Kidney capillary endothelial cell (primary cell): ENCODE results near the gene SV2A.
"Not testable (repeated sequence)": the region's sequence is repeated elsewhere in the genome, so short reads cannot be mapped to it uniquely, and the experiment has no call there.

ENCODE experiments used
- DNase-seq: peaks from one replicate; pipeline ENCODE4 v3.0.0-alpha.2; 2018; ENCODE audit warnings: low spot score

SV2A gene, protein sequence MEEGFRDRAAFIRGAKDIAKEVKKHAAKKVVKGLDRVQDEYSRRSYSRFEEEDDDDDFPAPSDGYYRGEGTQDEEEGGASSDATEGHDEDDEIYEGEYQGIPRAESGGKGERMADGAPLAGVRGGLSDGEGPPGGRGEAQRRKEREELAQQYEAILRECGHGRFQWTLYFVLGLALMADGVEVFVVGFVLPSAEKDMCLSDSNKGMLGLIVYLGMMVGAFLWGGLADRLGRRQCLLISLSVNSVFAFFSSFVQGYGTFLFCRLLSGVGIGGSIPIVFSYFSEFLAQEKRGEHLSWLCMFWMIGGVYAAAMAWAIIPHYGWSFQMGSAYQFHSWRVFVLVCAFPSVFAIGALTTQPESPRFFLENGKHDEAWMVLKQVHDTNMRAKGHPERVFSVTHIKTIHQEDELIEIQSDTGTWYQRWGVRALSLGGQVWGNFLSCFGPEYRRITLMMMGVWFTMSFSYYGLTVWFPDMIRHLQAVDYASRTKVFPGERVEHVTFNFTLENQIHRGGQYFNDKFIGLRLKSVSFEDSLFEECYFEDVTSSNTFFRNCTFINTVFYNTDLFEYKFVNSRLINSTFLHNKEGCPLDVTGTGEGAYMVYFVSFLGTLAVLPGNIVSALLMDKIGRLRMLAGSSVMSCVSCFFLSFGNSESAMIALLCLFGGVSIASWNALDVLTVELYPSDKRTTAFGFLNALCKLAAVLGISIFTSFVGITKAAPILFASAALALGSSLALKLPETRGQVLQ

GRCh38 chr1:149917571-149918144, at the start of gene SV2A:
Gene SV2A, minus strand, starts transcription at chr1:149917844. Its CDS starts 4,004 bp downstream, at chr1:149913840.
- no peak for DNase-seq

- DNase-seq: no peak
Measured at GRCh38 chr1:149967041-149967440, 49.4 kb upstream of the SV2A start.

DNA sequence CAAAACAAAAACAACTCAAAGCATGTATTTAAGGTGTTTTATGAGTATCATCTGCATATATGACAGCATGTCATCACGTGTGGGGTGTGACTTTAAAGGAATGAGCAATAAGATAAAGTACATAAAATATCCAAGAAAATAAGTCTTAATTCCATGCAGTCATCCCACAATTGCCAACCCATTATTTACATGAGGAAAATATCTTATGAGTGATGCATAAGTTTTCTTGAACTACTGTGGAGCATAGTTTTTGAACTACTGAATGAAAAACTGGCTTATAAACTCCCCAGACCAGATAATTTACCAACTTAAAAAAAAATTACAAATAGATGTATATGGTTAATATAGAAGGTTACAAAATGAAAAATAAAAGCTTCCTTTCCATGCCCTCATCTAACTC, 48.8 kb upstream of the SV2A start:
- DNase-seq: no peak

DNA sequence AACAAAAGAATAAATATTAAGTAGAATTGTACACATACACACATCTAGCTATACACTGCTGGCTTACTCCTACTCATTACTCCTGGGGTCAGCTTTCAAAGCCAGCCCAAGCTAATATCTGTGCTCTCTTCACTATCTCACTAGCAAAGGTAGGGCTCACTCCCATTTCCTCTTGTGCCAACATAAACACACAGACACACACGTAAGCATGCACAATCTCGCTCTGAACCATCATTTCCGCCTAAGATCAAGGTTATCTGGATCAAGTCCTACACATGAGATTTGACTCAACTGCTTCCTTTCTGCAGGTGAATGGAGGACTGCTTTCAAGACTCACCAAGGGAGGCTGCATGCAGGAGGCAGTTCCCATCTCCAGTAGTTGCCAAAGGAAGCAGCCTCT, 47.8 kb upstream of the SV2A start:
- no peak for DNase-seq

- no peak for DNase-seq
Measured at GRCh38 chr1:149963358-149963757, 45.7 kb upstream of the SV2A start.

DNA sequence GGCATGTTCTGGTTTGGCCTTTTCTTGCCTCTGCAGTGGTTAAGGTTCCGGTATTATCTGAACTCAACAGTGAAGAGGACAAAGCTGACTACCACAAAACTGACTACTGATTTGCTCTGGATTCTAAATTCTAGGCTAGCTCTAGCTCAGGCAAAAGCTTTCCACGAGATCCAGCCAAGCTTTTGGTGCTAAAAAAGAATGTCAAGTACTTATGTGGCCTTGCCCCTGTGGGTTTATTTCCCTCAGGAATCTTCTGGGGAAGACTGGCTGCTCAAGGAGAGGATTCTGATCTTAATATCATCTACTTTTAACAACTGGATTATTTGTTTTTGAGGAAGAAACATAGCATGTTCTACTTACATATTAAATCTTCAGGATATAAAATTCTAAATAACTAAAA, 45.1 kb upstream of the SV2A start:
- no peak for DNase-seq

- DNase-seq: peak; percentile 72
Measured at GRCh38 chr1:149962039-149962647, 44.5 kb upstream of the SV2A start.

DNA sequence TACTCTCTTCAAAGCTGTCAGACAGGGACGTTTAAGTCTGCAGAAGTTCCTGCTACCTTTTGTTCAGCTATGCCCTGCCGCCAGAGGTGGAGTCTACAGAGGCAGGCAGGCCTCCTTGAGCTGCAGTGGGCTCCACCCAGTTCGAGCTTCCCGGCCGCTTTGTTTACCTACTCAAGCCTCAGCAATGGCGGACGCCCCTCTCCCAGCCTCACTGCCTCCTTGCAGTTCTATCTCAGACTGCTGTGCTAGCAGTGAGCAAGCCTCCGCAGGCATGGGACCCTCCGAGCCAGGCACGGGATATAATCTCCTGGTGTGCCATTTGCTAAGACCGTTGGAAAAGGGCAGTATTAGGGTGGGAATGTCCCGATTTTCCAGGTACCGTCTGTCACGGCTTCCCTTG, 39.9 kb upstream of the SV2A start:
- not testable (repeated sequence) for DNase-seq

DNA sequence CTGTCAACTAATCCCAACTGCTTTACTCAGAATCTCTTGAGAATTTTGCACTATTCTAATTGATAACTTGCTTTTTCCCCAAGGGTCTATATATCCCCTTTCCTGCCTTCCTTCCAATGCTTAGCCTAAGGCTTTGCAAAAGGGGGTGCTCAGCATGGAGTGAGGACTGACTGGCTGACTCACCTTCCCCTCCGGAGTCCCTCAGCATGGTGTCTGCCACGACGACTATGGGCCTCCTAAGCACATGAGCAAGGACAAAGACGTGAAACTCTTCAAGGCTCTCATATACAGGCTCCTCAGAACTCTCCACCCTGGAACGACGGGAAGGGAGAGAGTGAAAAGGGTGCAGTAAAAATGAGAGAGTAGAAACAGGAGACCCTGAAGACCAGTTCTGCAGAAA, 32.3 kb upstream of the SV2A start:
- DNase-seq: no peak

- DNase-seq: no peak
Measured at GRCh38 chr1:149945206-149945605, 27.6 kb upstream of the SV2A start.

DNA sequence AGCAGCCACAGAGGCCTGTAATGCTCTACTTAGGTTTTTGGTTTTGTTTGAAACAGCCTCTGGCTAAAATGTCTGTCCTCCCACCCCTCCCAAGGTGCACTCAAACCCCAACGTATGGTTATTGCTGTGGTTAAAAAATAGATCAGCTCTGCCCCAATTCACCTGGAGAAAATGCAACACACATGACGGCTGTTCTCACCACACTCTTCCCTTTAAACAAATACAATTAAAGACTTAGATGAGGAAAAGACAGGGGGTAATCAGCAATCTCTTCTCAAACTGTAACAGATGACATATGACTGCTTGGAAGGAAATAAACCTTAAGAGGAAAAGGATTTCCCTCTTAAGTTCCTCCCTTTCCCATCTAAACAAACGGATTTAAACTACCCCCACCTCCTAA, 25.2 kb upstream of the SV2A start:
- no peak for DNase-seq

DNA sequence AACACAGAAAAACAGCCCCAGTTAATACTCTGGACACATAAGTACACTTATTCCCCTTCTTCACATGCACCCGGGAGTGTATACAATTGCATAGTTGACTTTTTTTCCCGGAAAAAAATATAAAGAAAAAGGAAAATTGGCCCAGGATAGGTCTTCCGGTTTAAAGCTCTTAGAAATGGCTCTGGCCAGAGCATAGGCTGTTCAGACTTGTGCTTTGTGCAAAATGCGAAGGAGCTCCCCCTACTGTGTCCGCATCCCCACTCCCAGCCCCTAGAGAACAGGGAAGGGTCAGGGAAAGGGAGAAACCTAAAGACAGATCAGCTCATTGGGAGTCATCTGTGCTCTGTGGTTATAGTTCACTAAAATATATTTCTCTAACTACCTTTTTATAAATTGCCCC, 24.6 kb upstream of the SV2A start:
- no peak for DNase-seq

GRCh38 chr1:149940427-149940826, 22.8 kb upstream of the SV2A start:
- DNase-seq: no peak

DNA sequence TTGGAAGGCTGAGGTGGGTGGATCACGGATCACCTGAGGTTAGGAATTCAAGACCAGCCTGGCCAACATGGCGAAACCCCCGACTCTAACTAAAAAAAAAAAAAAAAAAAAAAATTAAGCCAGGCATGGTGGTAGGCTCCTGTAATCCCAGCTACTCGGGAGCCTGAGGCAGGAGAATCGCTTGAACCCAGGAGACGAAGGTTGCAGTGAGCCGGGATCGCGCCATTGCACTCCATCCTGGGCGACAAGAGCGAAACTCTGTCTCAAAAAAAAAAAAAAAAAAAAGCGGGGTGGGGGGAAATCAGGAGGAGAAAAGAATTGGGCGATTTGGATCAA, 21.0 kb upstream of the SV2A start:
- DNase-seq: not testable (repeated sequence)

DNA sequence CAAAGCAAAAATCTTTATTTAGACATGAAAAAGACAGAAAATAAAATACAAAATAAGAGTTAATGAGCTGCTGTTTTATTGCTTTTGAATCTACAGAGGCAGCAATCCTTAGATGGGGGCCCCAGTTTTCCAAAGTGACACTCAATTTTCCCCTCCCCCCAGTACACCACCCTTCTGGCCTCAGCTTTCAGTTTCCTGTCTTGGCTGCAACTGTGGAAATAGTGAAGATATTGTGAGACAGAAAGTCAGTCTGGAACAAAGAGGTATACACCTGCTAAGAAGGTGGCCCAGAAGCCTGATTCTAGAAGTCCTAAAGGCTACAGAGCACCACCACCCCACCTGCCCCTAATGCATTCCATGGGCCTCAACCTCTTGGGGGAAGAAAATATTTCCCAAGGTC, 20.1 kb upstream of the SV2A start:
- DNase-seq: no peak

GRCh38 chr1:149936992-149937705, 19.5 kb upstream of the SV2A start:
- DNase-seq: no peak

DNA sequence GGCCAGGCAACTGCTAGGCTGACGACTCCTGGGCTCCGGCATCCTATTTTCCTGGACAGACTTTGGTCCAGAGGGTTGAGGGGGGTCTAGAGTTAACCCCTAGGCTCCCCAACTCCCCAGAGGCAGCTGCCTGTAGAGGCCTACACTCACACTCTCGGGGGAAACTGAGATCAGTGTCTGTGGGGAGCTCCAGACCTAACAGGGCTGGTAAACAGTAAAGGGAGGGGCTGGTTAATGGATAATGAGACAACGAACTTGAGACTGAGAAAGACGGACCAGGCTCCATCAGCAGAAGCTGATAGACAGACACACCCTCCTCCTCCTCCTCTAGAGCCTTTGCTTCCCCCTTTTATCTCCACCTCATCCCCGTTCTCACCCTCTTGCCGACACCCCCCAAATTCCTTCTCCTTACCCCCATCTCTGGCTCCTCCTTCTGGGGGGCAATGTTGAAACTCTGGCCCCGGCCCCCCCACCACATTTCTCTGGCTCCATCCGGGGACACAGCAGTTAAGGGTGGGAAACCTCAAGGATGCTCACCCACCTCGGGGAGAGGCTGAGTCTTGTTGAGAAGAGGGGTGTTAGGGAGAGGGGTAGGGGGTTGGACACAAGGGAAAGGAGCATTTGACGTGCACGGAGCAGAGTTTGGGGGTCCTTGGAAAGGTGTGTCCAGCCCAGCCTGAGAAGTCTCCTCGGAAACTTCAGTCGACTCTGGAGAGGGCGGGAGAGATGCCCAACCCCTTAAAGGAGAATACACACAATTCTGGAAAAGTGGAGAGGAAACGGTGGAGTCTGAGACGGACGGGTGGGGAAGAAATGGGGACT, 18.7 kb upstream of the SV2A start, which contains the start of gene MTMR11:
MTMR11 (minus strand) TSS at position 710 of the 822 bp plus-strand sequence; CDS start at position 478, 232 bp downstream.
- no peak for DNase-seq

GRCh38 chr1:149934356-149934755, 16.7 kb upstream of the SV2A start:
- no peak for DNase-seq

DNA sequence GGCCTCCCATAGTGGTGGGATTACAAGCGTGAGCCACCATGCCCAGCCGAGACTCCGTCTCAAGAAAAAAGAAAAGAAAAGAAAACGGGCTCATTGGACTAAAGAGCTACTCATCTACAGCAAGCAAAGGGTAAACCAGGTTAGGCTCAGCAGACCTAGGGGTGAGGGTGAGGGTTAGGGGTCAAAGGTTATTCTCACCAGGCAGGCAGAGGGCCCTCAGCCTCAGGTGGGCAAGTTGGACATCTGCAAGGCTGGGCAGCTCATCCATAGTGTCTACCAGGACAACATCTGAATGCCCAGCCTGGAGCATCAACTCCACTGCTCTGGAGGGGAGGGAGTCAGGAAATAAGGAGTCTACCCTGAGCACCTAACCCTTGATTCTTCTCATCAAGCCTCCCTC, 15.6 kb upstream of the SV2A start:
- DNase-seq: no peak

DNA sequence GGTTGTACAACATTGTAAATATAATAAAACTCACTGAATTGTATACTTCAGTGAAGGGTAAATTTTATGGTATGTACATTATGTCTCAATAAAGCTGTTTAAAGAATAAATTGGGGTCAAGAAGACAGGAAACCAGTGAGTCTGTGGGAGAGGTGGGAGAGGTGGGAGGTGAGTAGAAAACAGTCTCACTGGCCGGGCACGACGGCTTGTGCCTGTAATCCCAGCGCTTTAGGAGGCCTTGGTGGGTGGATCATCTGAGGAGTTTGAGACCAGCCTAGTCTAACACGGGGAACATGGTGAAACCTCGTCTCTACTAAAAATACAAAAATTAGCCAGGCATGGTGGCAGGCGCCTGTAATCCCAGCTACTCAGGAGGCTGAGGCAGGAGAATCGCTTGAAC, 14.8 kb upstream of the SV2A start:
- DNase-seq: no peak

DNA sequence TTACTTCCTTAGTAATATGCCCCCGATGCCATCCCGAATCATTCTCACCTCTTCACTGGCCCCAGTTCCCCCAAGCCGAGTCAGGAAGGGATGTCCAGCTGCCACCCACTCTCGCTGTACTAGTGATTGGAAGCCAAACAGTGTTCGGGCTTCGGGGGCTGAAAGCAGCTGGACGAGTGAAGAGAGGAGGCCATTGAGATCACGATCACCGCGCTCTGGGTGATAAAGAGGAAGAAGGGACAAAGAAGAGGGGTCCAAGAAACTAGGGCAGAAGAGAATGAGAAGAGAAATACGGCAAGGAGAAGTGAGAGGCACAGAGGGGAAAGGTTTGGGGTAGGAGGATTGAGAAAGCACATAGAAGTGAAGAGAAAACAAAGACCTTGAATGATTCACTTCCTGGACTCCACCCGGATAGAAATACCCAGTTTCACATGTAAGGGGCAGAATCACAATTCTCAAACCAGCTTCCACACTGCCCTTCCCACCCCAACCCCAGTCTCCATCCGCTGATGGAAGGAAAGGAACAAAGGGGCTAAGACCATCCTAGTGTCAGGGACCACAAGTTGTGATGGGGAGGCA, 13.7 kb upstream of the SV2A start:
- DNase-seq: no peak
